ENCODE data around the gene LIMCH1.
"Not testable (repeated sequence)": the region's sequence is repeated elsewhere in the genome, so short reads cannot be mapped to it uniquely, and the experiment has no call there.

Gene LIMCH1, protein sequence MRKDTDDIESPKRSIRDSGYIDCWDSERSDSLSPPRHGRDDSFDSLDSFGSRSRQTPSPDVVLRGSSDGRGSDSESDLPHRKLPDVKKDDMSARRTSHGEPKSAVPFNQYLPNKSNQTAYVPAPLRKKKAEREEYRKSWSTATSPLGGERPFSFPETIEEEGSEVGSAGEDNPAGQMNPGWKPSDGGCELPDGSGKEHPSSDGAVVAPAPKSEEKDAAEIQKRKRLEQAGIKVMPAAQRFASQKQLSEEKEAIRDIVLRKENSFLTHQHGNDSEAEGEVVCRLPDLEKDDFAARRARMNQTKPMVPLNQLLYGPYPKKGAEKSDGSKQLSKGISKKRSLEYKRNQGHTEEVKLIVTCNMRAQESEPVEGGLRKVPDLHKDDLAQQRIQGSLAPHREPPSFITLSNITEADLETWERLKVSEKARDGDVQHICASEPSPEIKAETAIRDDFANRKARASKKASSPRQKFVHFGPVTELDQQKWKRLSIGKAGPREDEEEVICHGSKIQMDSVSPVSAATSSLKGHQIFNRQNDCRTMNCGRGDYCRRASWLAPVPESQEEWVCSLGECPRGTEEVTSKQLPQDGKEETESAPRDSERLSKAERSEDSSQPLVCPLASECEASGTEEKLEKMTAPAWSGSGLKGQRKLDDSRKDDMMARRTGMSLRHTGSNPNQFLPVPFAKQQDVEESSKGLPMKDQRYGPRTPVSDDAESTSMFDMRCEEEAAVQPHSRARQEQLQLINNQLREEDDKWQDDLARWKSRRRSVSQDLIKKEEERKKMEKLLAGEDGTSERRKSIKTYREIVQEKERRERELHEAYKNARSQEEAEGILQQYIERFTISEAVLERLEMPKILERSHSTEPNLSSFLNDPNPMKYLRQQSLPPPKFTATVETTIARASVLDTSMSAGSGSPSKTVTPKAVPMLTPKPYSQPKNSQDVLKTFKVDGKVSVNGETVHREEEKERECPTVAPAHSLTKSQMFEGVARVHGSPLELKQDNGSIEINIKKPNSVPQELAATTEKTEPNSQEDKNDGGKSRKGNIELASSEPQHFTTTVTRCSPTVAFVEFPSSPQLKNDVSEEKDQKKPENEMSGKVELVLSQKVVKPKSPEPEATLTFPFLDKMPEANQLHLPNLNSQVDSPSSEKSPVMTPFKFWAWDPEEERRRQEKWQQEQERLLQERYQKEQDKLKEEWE (N-terminal part only)

DNA sequence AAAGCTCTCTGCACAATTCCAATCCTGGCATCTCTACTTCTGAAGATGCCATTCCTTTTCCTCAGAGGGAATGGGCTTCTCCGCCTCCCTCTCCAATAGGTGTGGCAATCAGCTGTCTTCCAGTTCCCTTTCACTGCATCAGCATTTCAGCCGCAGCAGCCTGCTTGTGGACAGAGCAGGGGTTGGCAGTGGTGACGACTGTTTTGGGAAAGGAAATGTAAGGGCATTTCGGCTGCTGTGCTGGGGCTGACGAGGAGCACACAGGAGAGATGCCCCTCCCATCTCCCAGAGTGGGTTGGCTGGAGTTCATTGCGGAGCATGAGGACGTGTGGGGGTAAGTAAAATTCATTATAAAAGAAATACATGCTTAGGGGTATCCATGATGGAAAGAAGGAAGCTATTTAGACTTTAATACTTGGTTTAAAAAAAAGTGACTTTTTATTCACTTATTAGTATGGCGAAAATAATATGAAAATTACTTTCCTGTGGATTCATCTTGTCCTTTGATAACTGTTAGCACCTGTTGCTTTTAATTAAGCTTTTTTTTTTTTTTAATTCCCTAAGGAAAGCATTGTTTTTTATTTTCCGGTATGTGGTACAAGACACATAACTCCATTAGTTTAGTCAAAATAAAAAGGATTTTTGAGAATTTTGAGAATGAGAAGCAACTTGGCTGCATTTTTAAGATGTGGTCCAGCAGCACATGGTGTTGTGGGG lies at the start of gene LIMCH1:
LIMCH1 (plus strand) TSS at position 141 of the 717 bp plus-strand sequence. CDS start 67,839 bp downstream, outside the sequence.
- intact Hi-C loops (cut with micrococcal nuclease) = no loop called here
- peak within 1 kb of the TSS; percentile 5 for H3K27ac Mint-ChIP-seq
- no peaks in the 10 kb centered on the region for H3K36me3 Mint-ChIP-seq (ENCODE audit: low read depth)
- H3K4me1 Mint-ChIP-seq (ENCODE audit: low read depth) = peaks cover 13% of the 10 kb centered on the region
- peaks cover 14% of the 10 kb centered on the region for H3K27me3 Mint-ChIP-seq
- H3K9me3 Mint-ChIP-seq = no peaks in the 10 kb centered on the region
- no peak within 1 kb of the TSS for H3K4me3 Mint-ChIP-seq

DNA sequence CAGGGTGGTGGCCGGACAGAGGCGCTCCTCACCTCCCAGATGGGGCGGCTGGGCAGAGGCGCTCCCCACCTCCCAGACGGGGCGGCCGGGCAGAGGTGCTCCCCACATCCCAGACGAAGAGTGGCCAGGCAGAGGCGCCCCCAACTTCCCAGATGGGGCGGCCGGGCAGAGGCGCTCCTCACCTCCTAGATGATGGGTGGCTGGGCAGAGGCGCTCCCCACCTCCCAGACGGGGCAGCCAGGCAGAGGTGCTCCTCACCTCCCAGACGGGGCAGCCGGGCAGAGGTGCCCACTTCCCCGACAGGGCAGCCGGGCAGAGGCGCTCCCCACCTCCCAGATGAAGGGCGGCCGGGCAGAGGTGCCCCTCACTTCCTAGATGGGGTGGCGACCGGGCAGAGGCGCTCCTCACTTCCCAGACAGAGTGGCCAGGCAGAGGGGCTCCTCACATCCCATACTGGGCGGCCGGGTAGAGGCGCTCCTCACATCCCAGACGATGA lies 46.8 kb upstream of the LIMCH1 start:
- H3K4me3 Mint-ChIP-seq; H3K27me3 Mint-ChIP-seq; intact Hi-C loops (cut with micrococcal nuclease); H3K4me1 Mint-ChIP-seq (ENCODE audit: low read depth); H3K27ac Mint-ChIP-seq; H3K36me3 Mint-ChIP-seq (ENCODE audit: low read depth): not testable (repeated sequence)
- H3K9me3 Mint-ChIP-seq = peaks cover 19% of the 10 kb centered on the region

DNA sequence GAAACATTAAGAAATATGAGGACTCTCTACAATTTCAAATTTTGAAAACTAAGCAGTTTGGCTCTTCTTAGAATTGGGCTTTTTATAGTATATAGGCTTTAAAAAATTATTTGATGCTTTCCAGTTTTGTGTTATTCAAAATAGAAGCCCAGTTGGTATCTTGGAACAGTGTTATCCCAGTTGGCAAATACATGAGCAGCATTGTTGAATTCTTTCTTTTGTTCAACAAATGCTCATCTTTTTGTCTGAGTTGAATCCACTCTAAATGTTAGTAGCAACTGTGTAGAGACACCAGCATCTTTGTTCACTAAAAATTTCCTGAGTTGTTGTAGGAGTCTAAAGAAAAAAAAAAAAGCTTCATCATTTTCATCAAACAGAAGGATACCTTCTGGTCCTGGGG lies 41.0 kb upstream of the LIMCH1 start:
- Mint-ChIP-seq H3K36me3 (ENCODE audit: low read depth) (no peaks in the 10 kb centered on the region), H3K4me1 (ENCODE audit: low read depth) (no peaks in the 10 kb centered on the region), H3K4me3 (no peak overlapping the region), H3K9me3 (peaks cover 6% of the 10 kb centered on the region), H3K27ac (no peak overlapping the region), H3K27me3 (peaks cover 10% of the 10 kb centered on the region)
- intact Hi-C loops (cut with micrococcal nuclease) = no loop called here

DNA sequence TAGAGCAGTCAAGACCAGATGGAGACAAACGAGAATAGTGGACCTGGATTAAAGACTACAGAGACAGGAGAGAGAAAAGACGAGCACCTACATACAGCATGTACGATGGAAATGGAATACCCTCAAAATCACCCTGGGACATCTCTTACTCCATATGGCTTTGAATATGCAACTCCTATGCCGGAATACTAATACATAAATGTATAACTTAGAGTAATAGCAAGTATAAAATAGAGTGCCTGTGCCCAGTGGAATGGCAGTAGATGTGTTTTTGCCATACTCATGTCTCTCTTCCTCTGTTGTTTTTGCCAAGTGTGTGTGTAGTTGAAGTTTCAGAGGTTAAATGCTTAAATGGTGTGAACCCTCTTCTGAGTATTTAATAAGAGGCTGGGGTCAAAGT lies 39.8 kb upstream of the LIMCH1 start:
- Mint-ChIP-seq H3K4me3 (no peak overlapping the region), H3K4me1 (ENCODE audit: low read depth) (no peaks in the 10 kb centered on the region), H3K27ac (no peak overlapping the region), H3K27me3 (peaks cover 11% of the 10 kb centered on the region), H3K9me3 (no peaks in the 10 kb centered on the region), H3K36me3 (ENCODE audit: low read depth) (no peaks in the 10 kb centered on the region)
- intact Hi-C loops (cut with micrococcal nuclease) = no loop called here

DNA sequence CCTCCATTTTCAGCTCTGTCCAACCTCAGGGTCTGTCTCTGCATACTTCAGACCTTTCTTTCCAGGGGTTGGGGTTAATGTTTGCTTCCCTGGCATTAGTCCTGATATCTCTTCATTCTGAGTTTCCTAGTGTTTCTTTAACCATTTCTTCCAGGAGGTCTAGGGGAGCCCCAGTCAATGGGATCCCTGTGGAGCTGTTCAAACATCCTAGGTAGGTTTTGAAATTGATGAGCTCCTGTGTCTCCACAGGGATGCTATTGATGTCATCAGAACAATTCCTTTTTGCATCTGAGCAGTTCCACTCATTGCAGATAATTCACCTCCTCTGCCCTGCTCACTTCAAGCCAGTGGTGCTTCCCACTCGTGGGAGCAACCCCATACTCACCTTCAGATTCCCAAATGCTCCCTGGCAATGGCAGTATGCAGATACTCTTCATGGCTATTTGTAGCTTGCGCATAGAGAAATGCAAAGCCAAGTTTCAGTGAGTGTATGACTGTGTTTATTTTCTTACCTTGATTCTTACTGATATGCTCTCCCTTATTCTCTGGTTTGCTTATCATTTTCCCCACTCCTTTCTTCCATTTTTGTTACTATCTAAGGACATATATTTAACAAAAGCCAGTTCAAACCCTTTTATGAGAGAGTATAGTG lies 33.7 kb upstream of the LIMCH1 start:
- Mint-ChIP-seq H3K4me1 (ENCODE audit: low read depth) (peaks cover 18% of the 10 kb centered on the region), H3K27ac (no peak overlapping the region)

DNA sequence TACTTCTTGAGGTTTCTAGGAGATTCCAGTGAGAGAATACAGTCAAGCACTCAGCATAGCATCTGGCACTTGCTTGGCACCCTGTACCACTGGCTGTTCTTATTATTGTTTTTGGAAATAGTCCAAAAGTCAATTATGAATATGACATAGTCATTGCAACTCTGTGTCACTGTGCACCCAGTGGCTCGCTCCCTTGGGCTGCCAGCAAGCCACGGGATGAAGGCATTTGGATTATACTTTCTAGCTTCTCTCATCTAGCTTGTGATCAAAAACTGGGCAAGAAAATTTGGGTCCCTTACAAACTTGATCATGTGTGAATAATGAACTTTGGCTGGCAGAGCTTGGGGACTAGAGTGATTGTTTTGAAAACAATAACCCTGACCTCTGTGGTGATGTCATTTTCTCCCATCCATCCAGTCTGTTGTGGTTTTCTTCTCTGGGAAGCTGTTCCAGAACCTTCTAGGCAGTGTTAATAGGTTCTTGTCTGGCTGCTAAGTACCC lies 32.7 kb upstream of the LIMCH1 start:
- peaks cover 23% of the 10 kb centered on the region for H3K4me1 Mint-ChIP-seq (ENCODE audit: low read depth)
- no peak overlapping the region for H3K27ac Mint-ChIP-seq
- intact Hi-C loops (cut with micrococcal nuclease) = no loop called here
- no peaks in the 10 kb centered on the region for H3K9me3 Mint-ChIP-seq
- peaks cover 5% of the 10 kb centered on the region for H3K27me3 Mint-ChIP-seq
- H3K4me3 Mint-ChIP-seq = no peak overlapping the region
- no peaks in the 10 kb centered on the region for H3K36me3 Mint-ChIP-seq (ENCODE audit: low read depth)

More for the DNA sequence above, 33.7 kb upstream of the LIMCH1 start:
- intact Hi-C loops (cut with micrococcal nuclease) = no loop called here
- H3K9me3 Mint-ChIP-seq = no peaks in the 10 kb centered on the region
- H3K27me3 Mint-ChIP-seq = peaks cover 5% of the 10 kb centered on the region
- no peaks in the 10 kb centered on the region for H3K36me3 Mint-ChIP-seq (ENCODE audit: low read depth)
- no peak overlapping the region for H3K4me3 Mint-ChIP-seq

DNA sequence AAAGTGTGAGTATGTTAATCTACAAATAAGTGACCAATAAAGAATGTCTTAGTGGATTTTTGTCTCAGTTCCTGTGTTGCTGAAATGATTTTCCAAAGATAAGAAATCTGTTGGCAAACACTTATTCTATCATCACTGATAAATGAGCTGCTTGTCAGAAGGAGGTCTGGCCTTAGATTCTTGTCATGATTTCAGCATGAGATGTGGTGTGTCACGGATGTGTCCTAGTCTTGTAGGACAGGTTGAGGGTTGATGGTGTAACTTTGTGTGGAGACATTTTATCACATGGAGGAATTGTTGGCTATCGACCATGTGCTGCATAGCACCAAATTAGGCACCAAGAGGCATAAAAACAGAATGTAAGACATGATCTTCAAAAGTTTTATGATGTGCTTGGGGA lies 31.8 kb upstream of the LIMCH1 start:
- Mint-ChIP-seq H3K9me3 (no peaks in the 10 kb centered on the region), H3K36me3 (ENCODE audit: low read depth) (no peaks in the 10 kb centered on the region), H3K4me1 (ENCODE audit: low read depth) (peaks cover 26% of the 10 kb centered on the region), H3K27ac (no peak overlapping the region), H3K4me3 (no peak overlapping the region), H3K27me3 (peaks cover 4% of the 10 kb centered on the region)
- intact Hi-C loops (cut with micrococcal nuclease) = no loop called here

DNA sequence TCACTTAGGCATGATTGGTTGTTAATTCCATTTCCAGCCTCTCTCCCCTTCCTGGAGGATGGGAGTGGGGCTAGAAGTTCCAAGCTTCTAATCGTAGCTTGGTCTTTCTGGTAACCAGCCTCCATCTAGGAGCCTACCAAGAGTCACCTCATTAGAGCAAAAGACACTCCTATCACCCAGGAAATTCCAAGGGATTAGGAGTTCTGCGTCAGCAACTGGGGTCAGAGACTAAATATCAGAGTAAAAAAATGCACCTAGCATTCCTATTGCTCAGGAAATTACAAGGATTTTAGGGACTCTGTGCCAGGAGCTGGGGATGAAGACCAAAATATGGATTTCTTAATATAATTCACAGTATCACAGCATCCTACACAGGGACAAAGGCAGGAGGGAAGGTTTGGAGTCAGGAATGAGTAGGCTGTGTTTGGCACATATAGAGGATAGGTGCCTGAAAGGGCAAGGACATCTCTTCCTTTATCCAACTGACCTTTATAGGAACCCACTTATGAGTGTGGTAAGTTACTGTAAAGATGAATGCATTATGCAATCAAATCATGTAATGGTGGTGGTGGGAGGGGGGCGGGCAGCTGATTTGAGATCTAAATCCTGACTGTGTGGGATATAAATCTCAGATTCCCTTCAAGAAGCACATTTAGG lies 30.5 kb upstream of the LIMCH1 start:
- no peak overlapping the region for H3K27ac Mint-ChIP-seq
- no peaks in the 10 kb centered on the region for H3K9me3 Mint-ChIP-seq
- no peaks in the 10 kb centered on the region for H3K36me3 Mint-ChIP-seq (ENCODE audit: low read depth)
- peaks cover 37% of the 10 kb centered on the region for H3K4me1 Mint-ChIP-seq (ENCODE audit: low read depth)
- H3K27me3 Mint-ChIP-seq = peaks cover 4% of the 10 kb centered on the region
- intact Hi-C loops (cut with micrococcal nuclease) = no loop called here
- no peak overlapping the region for H3K4me3 Mint-ChIP-seq

DNA sequence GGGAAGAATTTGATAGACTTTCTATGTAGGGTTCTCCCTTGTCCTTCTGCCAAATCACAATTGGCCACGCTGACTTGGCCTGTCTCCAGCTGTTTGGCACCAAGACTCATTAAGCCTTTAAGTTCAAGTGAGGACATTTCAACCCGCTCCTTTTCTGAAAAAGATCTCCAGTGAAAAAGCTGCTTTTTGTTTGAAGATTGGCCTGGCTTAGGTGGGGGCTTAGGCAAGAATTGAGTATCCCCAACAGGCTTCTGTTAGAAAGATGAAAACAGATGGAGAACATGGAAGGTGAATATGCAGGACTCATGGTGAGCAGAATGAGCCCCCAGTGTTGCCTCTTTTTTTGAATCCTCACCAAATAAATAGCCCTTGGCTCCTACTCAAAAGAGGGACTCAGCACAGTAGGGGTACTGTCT lies 28.5 kb upstream of the LIMCH1 start:
- Mint-ChIP-seq H3K27me3 (peaks cover under 1% of the 10 kb centered on the region), H3K9me3 (no peaks in the 10 kb centered on the region), H3K4me3 (no peak overlapping the region), H3K27ac (no peak overlapping the region), H3K36me3 (ENCODE audit: low read depth) (no peaks in the 10 kb centered on the region), H3K4me1 (ENCODE audit: low read depth) (peaks cover 56% of the 10 kb centered on the region)
- intact Hi-C loops (cut with micrococcal nuclease) = no loop called here

DNA sequence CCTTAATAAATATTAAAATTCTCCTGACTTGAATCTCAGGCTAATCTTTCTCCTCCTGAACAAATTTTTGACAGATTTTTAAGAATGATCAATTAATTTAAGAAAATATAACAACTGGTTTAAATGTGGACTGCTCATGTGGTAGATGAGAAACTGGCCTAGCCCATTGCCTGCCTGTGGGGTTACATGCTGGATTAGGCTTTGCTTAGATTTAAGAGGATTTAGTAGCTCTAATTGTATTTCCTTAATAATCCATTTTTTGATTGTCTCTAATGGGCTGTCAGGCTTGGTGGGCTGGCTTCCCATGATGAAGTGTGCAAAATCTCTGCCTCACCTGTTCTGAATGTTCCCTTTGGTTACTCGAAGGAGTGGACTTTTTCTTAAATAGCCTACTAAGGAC lies 27.8 kb upstream of the LIMCH1 start:
- no peak overlapping the region for H3K27ac Mint-ChIP-seq
- H3K4me1 Mint-ChIP-seq (ENCODE audit: low read depth) = peaks cover 63% of the 10 kb centered on the region
- intact Hi-C loops (cut with micrococcal nuclease) = loop anchor here (10.0 kb wide), 1 partner anchor 135 kb away; no protein-coding TSS in a partner anchor
- H3K4me3 Mint-ChIP-seq = no peak overlapping the region
- H3K27me3 Mint-ChIP-seq = no peaks in the 10 kb centered on the region
- H3K9me3 Mint-ChIP-seq = no peaks in the 10 kb centered on the region
- H3K36me3 Mint-ChIP-seq (ENCODE audit: low read depth) = no peaks in the 10 kb centered on the region

DNA sequence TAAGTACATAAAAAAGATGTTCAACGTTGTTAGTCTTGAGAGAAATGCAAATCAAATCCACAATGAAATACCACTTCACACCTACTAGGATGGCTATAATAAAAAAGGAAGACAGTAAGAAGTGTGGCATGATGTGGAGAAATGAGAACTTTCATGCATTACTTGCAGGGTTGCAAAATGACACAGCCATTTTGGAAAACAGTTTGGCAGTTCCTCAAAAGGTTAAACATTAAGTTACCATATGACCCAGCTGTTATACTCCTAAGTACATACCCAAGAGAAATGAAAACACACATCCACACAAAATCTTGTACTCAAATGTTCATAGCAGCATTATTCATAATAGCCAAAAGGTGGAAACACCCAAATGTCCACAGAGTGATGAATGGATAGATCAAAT lies 25.8 kb upstream of the LIMCH1 start:
- no peaks in the 10 kb centered on the region for H3K27me3 Mint-ChIP-seq
- H3K27ac Mint-ChIP-seq = peak overlapping the region; percentile 37
- intact Hi-C loops (cut with micrococcal nuclease) = loop anchor here (10.0 kb wide), 1 partner anchor 133 kb away; no protein-coding TSS in a partner anchor
- H3K4me3 Mint-ChIP-seq = no peak overlapping the region
- H3K4me1 Mint-ChIP-seq (ENCODE audit: low read depth) = peaks cover 64% of the 10 kb centered on the region
- no peaks in the 10 kb centered on the region for H3K36me3 Mint-ChIP-seq (ENCODE audit: low read depth)
- H3K9me3 Mint-ChIP-seq = no peaks in the 10 kb centered on the region

DNA sequence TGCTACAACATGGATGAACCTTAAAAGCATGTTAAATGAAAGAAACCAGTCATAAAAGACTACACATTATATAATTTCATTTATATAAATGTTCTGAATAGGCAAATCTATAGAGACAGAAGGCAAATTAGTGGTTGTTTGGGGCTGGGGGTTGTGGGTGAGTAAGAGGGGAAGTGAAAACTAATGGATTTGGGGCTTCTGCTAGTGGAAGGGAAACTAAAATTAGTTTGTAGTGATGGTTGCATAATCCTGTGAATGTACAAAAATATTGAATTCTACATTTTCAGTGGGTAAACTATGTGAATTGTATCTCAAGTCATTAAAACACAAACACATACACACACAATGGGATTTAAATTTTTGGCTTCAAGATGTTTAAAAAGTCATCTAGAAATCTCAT lies 25.4 kb upstream of the LIMCH1 start:
- intact Hi-C loops (cut with micrococcal nuclease) = loop anchor here (10.0 kb wide), 1 partner anchor 132 kb away; no protein-coding TSS in a partner anchor
- H3K4me3 Mint-ChIP-seq = no peak overlapping the region
- no peaks in the 10 kb centered on the region for H3K36me3 Mint-ChIP-seq (ENCODE audit: low read depth)
- H3K4me1 Mint-ChIP-seq (ENCODE audit: low read depth) = peaks cover 59% of the 10 kb centered on the region
- no peaks in the 10 kb centered on the region for H3K9me3 Mint-ChIP-seq
- H3K27me3 Mint-ChIP-seq = no peaks in the 10 kb centered on the region
- H3K27ac Mint-ChIP-seq = peak overlapping the region; percentile 37
